ENCODE measurements around the gene LBX1.

GRCh38 chr10:101183458-101184183 is 45.6 kb downstream of the LBX1 start:
- TF ChIP-seq CTCF (conservative IDR thresholded peaks at IDR 0.05; ENCODE audit: low read length) (no peak), EZH2phosphoT487 (IDR thresholded peaks at IDR 0.05; ENCODE audit: borderline replicate concordance, low read depth, low read length) (no peak)

Measured in OCI-LY7 (cell line).